ENCODE data around the gene APOL2. TPM values are rescaled to one million over a fixed set of nuclear protein-coding genes. Genes with fewer than 3 reads are reported as not detected.

APOL2 gene
- total RNA-seq, 2 donors from 2014 or later: 2.1 to 7.9 TPM

DNA sequence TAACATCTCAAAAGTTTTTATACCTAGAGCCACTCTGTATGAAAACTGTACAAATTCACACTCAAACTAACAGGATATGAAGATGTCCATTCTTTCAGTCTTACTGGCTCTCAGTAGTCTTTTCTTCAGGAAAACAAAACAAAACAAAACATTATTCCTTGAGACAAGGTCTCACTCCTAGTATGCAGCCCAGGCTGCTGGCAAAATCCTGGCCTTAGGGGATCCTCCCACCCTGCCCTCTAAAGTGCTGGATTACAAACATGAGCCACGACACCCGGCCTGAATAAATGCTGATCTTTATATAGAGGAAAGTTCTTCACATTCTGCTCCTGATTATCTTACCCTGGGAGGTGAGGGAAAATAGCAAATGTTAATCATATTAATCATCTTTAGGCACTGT lies 5.1 kb downstream of the APOL2 start:
- Histone ChIP-seq H3K27me3 (ENCODE audit: control insufficient read depth, insufficient read depth, low read length, poor library complexity, severe bottlenecking) (no peaks in the 10 kb centered on the region), H3K9me3 (ENCODE audit: control insufficient read depth, low read length) (no peaks in the 10 kb centered on the region), H3K27ac (ENCODE audit: low read depth, low read length) (no peak overlapping the region), H3K4me3 (ENCODE audit: low read length) (no peak overlapping the region), H3K9ac (ENCODE audit: extremely low read depth, low read length, poor library complexity, severe bottlenecking) (no peak overlapping the region), H3K36me3 (ENCODE audit: control insufficient read depth, insufficient read depth, low read length) (no peaks in the 10 kb centered on the region), H3K4me1 (ENCODE audit: control insufficient read depth, insufficient read depth, low read length) (no peaks in the 10 kb centered on the region)
- H3K4me3 Mint-ChIP-seq: no peak overlapping the region
- WGBS, 2 experiments (ENCODE audit: insufficient coverage in 1 of 2, insufficient read length in 1 of 2): 85% methylated on average over 2 of the region's 2 CpGs; no CpG with 5 or more reads in 1 of the 2 experiments
- no peak for DNase-seq
- TF ChIP-seq, protein P1, sequence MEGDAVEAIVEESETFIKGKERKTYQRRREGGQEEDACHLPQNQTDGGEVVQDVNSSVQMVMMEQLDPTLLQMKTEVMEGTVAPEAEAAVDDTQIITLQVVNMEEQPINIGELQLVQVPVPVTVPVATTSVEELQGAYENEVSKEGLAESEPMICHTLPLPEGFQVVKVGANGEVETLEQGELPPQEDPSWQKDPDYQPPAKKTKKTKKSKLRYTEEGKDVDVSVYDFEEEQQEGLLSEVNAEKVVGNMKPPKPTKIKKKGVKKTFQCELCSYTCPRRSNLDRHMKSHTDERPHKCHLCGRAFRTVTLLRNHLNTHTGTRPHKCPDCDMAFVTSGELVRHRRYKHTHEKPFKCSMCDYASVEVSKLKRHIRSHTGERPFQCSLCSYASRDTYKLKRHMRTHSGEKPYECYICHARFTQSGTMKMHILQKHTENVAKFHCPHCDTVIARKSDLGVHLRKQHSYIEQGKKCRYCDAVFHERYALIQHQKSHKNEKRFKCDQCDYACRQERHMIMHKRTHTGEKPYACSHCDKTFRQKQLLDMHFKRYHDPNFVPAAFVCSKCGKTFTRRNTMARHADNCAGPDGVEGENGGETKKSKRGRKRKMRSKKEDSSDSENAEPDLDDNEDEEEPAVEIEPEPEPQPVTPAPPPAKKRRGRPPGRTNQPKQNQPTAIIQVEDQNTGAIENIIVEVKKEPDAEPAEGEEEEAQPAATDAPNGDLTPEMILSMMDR (conservative IDR thresholded peaks at IDR 0.05): no peak
- H3K27ac Mint-ChIP-seq: no peak overlapping the region
- no peaks in the 10 kb centered on the region for H3K9me3 Mint-ChIP-seq
- no peaks in the 10 kb centered on the region for H3K27me3 Mint-ChIP-seq (ENCODE audit: insufficient read depth)
- peaks cover 13% of the 10 kb centered on the region for H3K4me1 Mint-ChIP-seq
- no peaks in the 10 kb centered on the region for H3K36me3 Mint-ChIP-seq (ENCODE audit: low read depth)

DNA sequence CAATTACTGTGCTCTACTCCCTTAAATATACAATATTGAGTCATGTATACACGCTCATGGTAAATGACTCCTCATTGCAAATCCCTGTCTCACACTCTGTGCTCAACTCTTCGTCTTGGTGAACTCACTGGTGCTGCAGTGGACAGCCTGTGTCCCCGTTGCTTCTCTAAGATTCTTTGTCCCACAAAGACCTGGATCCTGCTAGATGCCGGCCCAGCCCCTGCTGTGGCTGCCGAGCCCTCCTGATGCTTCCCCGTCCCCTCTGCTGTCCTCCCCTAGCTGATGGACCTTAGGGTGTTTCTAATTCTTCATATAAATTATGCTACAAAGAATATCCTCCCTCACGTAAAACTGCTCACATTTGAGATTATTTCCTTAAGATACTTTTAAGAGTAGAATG lies 5.5 kb downstream of the APOL2 start:
- Histone ChIP-seq H3K9ac (ENCODE audit: extremely low read depth, low read length, poor library complexity, severe bottlenecking) (no peak overlapping the region), H3K36me3 (ENCODE audit: control insufficient read depth, insufficient read depth, low read length) (no peaks in the 10 kb centered on the region), H3K27me3 (ENCODE audit: control insufficient read depth, insufficient read depth, low read length, poor library complexity, severe bottlenecking) (no peaks in the 10 kb centered on the region), H3K4me3 (ENCODE audit: low read length) (no peak overlapping the region), H3K27ac (ENCODE audit: low read depth, low read length) (no peak overlapping the region), H3K9me3 (ENCODE audit: control insufficient read depth, low read length) (no peaks in the 10 kb centered on the region), H3K4me1 (ENCODE audit: control insufficient read depth, insufficient read depth, low read length) (no peaks in the 10 kb centered on the region)
- H3K9me3 Mint-ChIP-seq: no peaks in the 10 kb centered on the region
- no peak overlapping the region for H3K27ac Mint-ChIP-seq
- no peaks in the 10 kb centered on the region for H3K36me3 Mint-ChIP-seq (ENCODE audit: low read depth)
- H3K4me1 Mint-ChIP-seq: peaks cover 11% of the 10 kb centered on the region
- TF ChIP-seq, protein P1 (conservative IDR thresholded peaks at IDR 0.05): no peak
- no peak for DNase-seq
- WGBS, 2 experiments (ENCODE audit: insufficient coverage in 1 of 2, insufficient read length in 1 of 2): 85 to 92% methylated on average over 3 to 7 of the region's 7 CpGs
- no peaks in the 10 kb centered on the region for H3K27me3 Mint-ChIP-seq (ENCODE audit: insufficient read depth)
- no peak overlapping the region for H3K4me3 Mint-ChIP-seq

DNA sequence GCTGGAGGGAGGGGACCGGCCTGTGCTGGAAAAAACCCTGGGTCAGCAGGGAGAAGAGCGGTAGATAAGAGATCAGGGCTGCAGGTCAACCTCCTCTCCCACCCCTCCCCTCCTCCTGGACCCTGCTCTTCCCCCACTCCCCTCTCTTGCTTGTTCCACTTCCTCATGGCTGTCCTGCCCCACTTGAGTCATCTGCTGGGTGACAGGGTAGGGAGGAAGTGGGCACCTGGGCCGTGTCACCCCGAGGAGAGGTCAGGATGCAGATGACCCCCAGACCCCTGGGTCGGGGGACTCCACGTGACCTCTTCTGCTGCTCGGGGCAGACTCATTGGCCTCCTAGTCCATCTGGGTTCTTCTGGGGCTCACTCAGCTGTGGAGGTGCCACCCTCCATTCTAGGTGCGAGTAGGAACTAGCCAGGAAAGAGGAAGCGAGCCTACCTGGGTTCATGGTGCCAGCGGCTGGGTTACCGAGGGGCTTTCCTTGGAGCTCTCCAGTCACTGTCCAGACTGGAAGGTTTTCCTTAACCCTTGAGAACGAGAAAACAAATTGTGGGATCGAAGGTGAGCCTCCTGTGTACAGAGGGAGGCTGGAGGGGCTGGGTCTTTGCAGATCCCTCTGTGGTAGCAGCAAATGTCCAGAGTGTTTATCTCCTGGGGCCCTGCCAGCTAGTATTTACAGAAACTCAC lies 6.5 kb downstream of the APOL2 start:
- Histone ChIP-seq H3K4me1 (ENCODE audit: control insufficient read depth, insufficient read depth, low read length) (no peaks in the 10 kb centered on the region), H3K4me3 (ENCODE audit: low read length) (no peak overlapping the region), H3K36me3 (ENCODE audit: control insufficient read depth, insufficient read depth, low read length) (no peaks in the 10 kb centered on the region), H3K9ac (ENCODE audit: extremely low read depth, low read length, poor library complexity, severe bottlenecking) (no peak overlapping the region), H3K27me3 (ENCODE audit: control insufficient read depth, insufficient read depth, low read length, poor library complexity, severe bottlenecking) (no peaks in the 10 kb centered on the region), H3K27ac (ENCODE audit: low read depth, low read length) (no peak overlapping the region), H3K9me3 (ENCODE audit: control insufficient read depth, low read length) (no peaks in the 10 kb centered on the region)
- H3K27me3 Mint-ChIP-seq (ENCODE audit: insufficient read depth): no peaks in the 10 kb centered on the region
- peaks cover 11% of the 10 kb centered on the region for H3K4me1 Mint-ChIP-seq
- 88 to 97% methylated on average over 10 to 13 of the region's 13 CpGs for WGBS, 2 experiments (ENCODE audit: insufficient coverage in 1 of 2, insufficient read length in 1 of 2)
- TF ChIP-seq, protein P1 (conservative IDR thresholded peaks at IDR 0.05): no peak
- H3K36me3 Mint-ChIP-seq (ENCODE audit: low read depth): no peaks in the 10 kb centered on the region
- no peak for DNase-seq
- H3K4me3 Mint-ChIP-seq: no peak overlapping the region
- no peaks in the 10 kb centered on the region for H3K9me3 Mint-ChIP-seq
- no peak overlapping the region for H3K27ac Mint-ChIP-seq
